ENCODE results near the gene ABCB11. TPM values are rescaled to one million over a fixed set of nuclear protein-coding genes. Genes with fewer than 3 reads are reported as not detected.

Gene ABCB11
- total RNA-seq, 4 donors from 2014 or later: under 0.01 to 1.2 (median 0.11) TPM; not detected in 1

DNA sequence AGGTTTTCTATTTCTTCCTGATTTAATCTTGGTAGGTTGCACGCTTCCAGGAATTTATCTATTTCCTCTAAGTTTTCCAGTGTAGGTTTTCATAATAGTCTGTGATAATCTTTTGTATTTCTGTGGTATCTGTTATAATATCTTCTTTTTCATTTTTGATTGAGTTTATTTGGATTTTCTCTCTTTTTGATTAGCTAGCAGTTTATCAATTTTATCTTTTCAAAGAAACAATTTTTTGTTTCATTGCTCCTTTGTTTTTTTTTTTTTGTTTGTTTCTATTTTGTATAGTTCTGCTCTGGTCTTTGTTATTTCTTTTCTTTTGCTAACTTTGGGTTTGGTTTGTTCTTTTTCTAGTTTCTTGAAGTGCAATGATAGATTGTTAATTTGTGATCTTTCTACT is 78.7 kb downstream of the ABCB11 start:
- 81 to 82% methylated on average over 1 of the region's 1 CpG for WGBS, 2 donors

GRCh38 chr2:168951871-168952270 is 79.3 kb downstream of the ABCB11 start:
- no peak for TF ChIP-seq CTCF (IDR thresholded peaks at IDR 0.05)
- TF ChIP-seq POLR2A (IDR thresholded peaks at IDR 0.05): no peak
- intact Hi-C loops (cut with DNase I): no loop called here
- no peak for DNase-seq
- no peaks in the 10 kb centered on the region for H3K9me3 ChIP-seq
- no peak overlapping the region for H3K4me3 ChIP-seq (replicated peaks in 1 of 3)
- H3K27ac ChIP-seq: no peak overlapping the region
- 81 to 96% methylated on average over 1 of the region's 1 CpG for WGBS, 2 donors
- H3K36me3 ChIP-seq: no peaks in the 10 kb centered on the region
- H3K4me1 ChIP-seq: no peaks in the 10 kb centered on the region
- no peaks in the 10 kb centered on the region for H3K27me3 ChIP-seq

More for the DNA sequence above, 78.7 kb downstream of the ABCB11 start:
- intact Hi-C loops (cut with DNase I): no loop called here
- Histone ChIP-seq H3K27me3 (no peaks in the 10 kb centered on the region), H3K36me3 (no peaks in the 10 kb centered on the region), H3K27ac (no peak overlapping the region), H3K4me3 (replicated peaks in 1 of 3) (no peak overlapping the region), H3K9me3 (no peaks in the 10 kb centered on the region), H3K4me1 (no peaks in the 10 kb centered on the region)
- DNase-seq: no peak
- no peak for TF ChIP-seq CTCF (IDR thresholded peaks at IDR 0.05)
- TF ChIP-seq POLR2A (IDR thresholded peaks at IDR 0.05): no peak

DNA sequence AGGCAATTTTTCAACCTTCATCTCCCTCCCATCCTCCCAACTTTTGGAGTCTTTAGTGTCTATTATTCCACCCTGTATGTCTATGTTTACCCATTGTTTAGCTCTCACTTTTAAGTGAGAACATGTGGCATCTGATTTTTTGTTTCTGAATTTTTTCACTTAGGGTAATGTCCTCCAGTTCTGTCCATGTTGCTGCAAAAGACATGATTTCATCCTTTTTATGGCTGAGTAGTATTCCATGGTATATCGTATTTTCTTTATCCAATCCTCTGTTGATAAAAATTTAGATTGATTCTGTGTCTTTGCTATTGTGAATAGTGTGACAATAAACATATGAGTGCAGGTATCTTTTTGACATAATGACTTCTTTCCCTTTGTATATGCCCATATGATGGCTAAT is 81.8 kb downstream of the ABCB11 start:
- no peak overlapping the region for H3K27ac ChIP-seq
- H3K4me3 ChIP-seq (replicated peaks in 1 of 3): no peak overlapping the region
- H3K9me3 ChIP-seq: no peaks in the 10 kb centered on the region
- H3K36me3 ChIP-seq: no peaks in the 10 kb centered on the region
- TF ChIP-seq CTCF (IDR thresholded peaks at IDR 0.05) (no peak), POLR2A (IDR thresholded peaks at IDR 0.05) (no peak)
- WGBS, 2 donors: 94 to 98% methylated on average over 1 of the region's 1 CpG
- H3K4me1 ChIP-seq: no peaks in the 10 kb centered on the region
- H3K27me3 ChIP-seq: no peaks in the 10 kb centered on the region
- DNase-seq: no peak
- intact Hi-C loops (cut with DNase I): no loop called here

- Histone ChIP-seq H3K36me3 (no peaks in the 10 kb centered on the region), H3K27ac (no peak overlapping the region), H3K27me3 (no peaks in the 10 kb centered on the region), H3K9me3 (no peaks in the 10 kb centered on the region), H3K4me1 (no peaks in the 10 kb centered on the region), H3K4me3 (replicated peaks in 1 of 3) (no peak overlapping the region)
- no peak for DNase-seq
- TF ChIP-seq CTCF (IDR thresholded peaks at IDR 0.05): peak; percentile 20 to 57 (median 32)
- no peak for TF ChIP-seq POLR2A (IDR thresholded peaks at IDR 0.05)
- 60 to 64% methylated on average over 6 of the region's 6 CpGs for WGBS, 2 donors
- intact Hi-C loops (cut with DNase I): no loop called here
These were observed 82.4 kb downstream of the ABCB11 start for GRCh38 chr2:168948621-168949212.

DNA sequence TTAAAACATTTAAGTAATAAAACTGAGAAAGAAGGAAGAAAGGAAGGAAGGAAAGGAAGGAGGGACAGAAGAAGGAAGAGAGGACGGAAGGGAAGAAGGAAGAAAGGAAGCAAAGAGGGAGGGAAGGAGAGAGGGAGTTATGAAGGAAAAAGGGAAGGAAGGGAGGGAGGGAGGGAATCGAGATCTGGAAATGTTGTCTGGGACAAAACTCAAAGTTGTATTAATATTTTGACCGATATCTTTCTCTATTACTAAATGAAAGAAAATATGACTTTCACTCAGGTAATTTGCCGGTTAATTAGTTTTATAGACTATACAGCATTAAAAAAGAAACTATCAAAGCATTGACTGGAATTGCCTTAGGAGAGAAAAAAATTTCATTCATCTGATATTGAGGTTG is 85.6 kb downstream of the ABCB11 start:
- no peak for DNase-seq
- no peaks in the 10 kb centered on the region for H3K4me1 ChIP-seq
- H3K36me3 ChIP-seq: no peaks in the 10 kb centered on the region
- H3K4me3 ChIP-seq (replicated peaks in 1 of 3): no peak overlapping the region
- WGBS, 2 donors: 62 to 72% methylated on average over 4 of the region's 4 CpGs
- no peaks in the 10 kb centered on the region for H3K27me3 ChIP-seq
- no peaks in the 10 kb centered on the region for H3K9me3 ChIP-seq
- TF ChIP-seq POLR2A (IDR thresholded peaks at IDR 0.05): no peak
- TF ChIP-seq CTCF (IDR thresholded peaks at IDR 0.05): no peak
- H3K27ac ChIP-seq: no peak overlapping the region
- intact Hi-C loops (cut with DNase I): no loop called here

Data from thyroid gland (tissue), 4 donors.